OCI-LY7 (cell line): Measurements from ENCODE around the gene ZC3H4. TPM values are rescaled to one million over a fixed set of nuclear protein-coding genes. Genes with fewer than 3 reads are reported as not detected.

Experiments used
- BruUV-seq: library from RNA; stranded (reverse); fragments of 400-500 nt; replicated peaks from 2 replicates; lab custom pipeline; 2021; lab: Mats Ljungman, UMichigan
- CTCF ChIA-PET: fragments of 300-600 bp; sonication (Branson Sonifier 250); formaldehyde crosslinking; loops from one replicate; lab custom pipeline; 2022; ENCODE audit warnings: antibody characterized with exemption; ENCODE audit not compliant: unreplicated experiment; lab: Charles Lee
- POLR2A ChIA-PET: fragments of 300-600 bp; sonication (Branson Sonifier 250); formaldehyde crosslinking; loops from one replicate; lab custom pipeline; 2022; ENCODE audit warnings: antibody characterized with exemption; lab: Charles Lee
- DNase-seq: peaks from one replicate; pipeline ENCODE4 v3.0.0-alpha.2; 2015; ENCODE audit warnings: low spot score
- H2AFZ ChIP-seq: fragments of 200-600 bp; sonication (generic), shearing (Covaris generic); 2 replicates; pipeline ENCODE4 v1.6.1; 2014; ENCODE audit warnings: mild to moderate bottlenecking, antibody characterized with exemption, low read length, moderate library complexity
- H3K27ac ChIP-seq: fragments of 200-600 bp; sonication (generic); 2 replicates; pipeline ENCODE4 v1.5.1; 2014; ENCODE audit warnings: mixed run types, low read depth, mild to moderate bottlenecking, moderate library complexity, low read length, inconsistent platforms; ENCODE audit not compliant: poor library complexity, severe bottlenecking
- H3K36me3 ChIP-seq: fragments of 200-600 bp; sonication (generic); 2 replicates; pipeline ENCODE4 v1.6.1; 2014; ENCODE audit warnings: mild to moderate bottlenecking, antibody characterized with exemption, low read length, moderate library complexity, mixed read lengths; ENCODE audit not compliant: insufficient read depth
- H3K4me1 ChIP-seq: fragments of 200-600 bp; sonication (generic); 2 replicates; pipeline ENCODE4 v1.5.1; 2014; ENCODE audit warnings: mild to moderate bottlenecking, low read length; ENCODE audit not compliant: insufficient read depth, poor library complexity, severe bottlenecking
- H3K4me2 ChIP-seq: fragments of 200-600 bp; sonication (generic); 2 replicates; pipeline ENCODE4 v1.6.1; 2014; ENCODE audit warnings: mild to moderate bottlenecking, low read length
- H3K4me3 ChIP-seq: fragments of 200-600 bp; sonication (generic); 2 replicates; pipeline ENCODE4 v1.5.1; 2014; ENCODE audit warnings: mild to moderate bottlenecking, low read depth, low read length; ENCODE audit not compliant: poor library complexity, severe bottlenecking
- H3K79me2 ChIP-seq: fragments of 200-600 bp; sonication (generic); 2 replicates; pipeline ENCODE4 v1.6.1; 2016; ENCODE audit warnings: low read depth, mild to moderate bottlenecking, low read length, moderate library complexity, mixed read lengths; ENCODE audit not compliant: insufficient read depth
- H3K9me2 ChIP-seq: fragments of 200-600 bp; sonication (generic); 2 replicates; pipeline ENCODE4 v1.6.1; 2016; ENCODE audit warnings: mild to moderate bottlenecking, low read length, mixed read lengths; ENCODE audit not compliant: insufficient read depth
- H3K9me3 ChIP-seq: fragments of 200-600 bp; sonication (generic); 2 replicates; pipeline ENCODE4 v1.6.1; 2014; ENCODE audit warnings: mild to moderate bottlenecking, mixed run types, low read length, mixed read lengths
- H4K20me1 ChIP-seq: fragments of 200-600 bp; sonication (generic); 2 replicates; pipeline ENCODE4 v1.6.1; 2014; ENCODE audit warnings: mild to moderate bottlenecking, antibody characterized with exemption, low read length, moderate library complexity, mixed read lengths; ENCODE audit not compliant: insufficient read depth
- CTCF ChIP-seq: fragments of 200-600 bp; sonication (generic); conservative IDR thresholded peaks from 2 replicates; pipeline ENCODE4 v1.5.1; 2014; ENCODE audit warnings: mild to moderate bottlenecking, antibody characterized with exemption, low read length, moderate library complexity, mixed read lengths
- EZH2phosphoT487 ChIP-seq: fragments of 200-600 bp; sonication (generic); IDR thresholded peaks from 2 replicates; pipeline ENCODE4 v1.6.1; 2018; ENCODE audit warnings: low read depth, borderline replicate concordance, mild to moderate bottlenecking, mixed run types, antibody characterized with exemption, low read length, moderate library complexity, mixed read lengths
- intact Hi-C: fragments of 100-400 bp; cut with micrococcal nuclease; formaldehyde crosslinking; loops from one replicate; pipeline ENCODE4 v1.10.0; 2022; ENCODE audit not compliant: unreplicated experiment
- total RNA-seq, 2 experiments: library from RNA; depleted of rRNA in 1 of 2; stranded (reverse); fragments of >200 nt in 1 of 2; shearing (Covaris generic) in 1 of 2; gene quantifications; 2 replicates each; pipeline ENCODE4 v1.2.3, GENCODE V29; 2014 to 2022

Gene ZC3H4
- total RNA-seq, 2 experiments from 2014 or later, result 23.0 to 76.8 TPM

- no peaks in the 10 kb centered on the region for H4K20me1 ChIP-seq
- no peaks in the 10 kb centered on the region for H3K9me2 ChIP-seq
- CTCF ChIA-PET, result no interaction called here
- POLR2A ChIA-PET, result no interaction called here
- peak overlapping the region; percentile 93 for H3K27ac ChIP-seq
- peaks cover 88% of the 10 kb centered on the region for H3K79me2 ChIP-seq
- H3K9me3 ChIP-seq, result no peaks in the 10 kb centered on the region
- TF ChIP-seq CTCF (no peak), EZH2phosphoT487 (no peak)
- intact Hi-C loops, result no loop called here
- H3K36me3 ChIP-seq, result peaks cover 83% of the 10 kb centered on the region
- H3K4me2 ChIP-seq, result peak overlapping the region; percentile 100; the same call in 1 of the 2 replicates
- H2AFZ ChIP-seq, result no peak overlapping the region
- H3K4me1 ChIP-seq, result peaks cover 34% of the 10 kb centered on the region
- DNase-seq, result no peak
- no TSS peak for BruUV-seq
- no peak overlapping the region for H3K4me3 ChIP-seq
These were observed 6.2 kb downstream of the ZC3H4 start for GRCh38 chr19:47107202-47107952.

DNA sequence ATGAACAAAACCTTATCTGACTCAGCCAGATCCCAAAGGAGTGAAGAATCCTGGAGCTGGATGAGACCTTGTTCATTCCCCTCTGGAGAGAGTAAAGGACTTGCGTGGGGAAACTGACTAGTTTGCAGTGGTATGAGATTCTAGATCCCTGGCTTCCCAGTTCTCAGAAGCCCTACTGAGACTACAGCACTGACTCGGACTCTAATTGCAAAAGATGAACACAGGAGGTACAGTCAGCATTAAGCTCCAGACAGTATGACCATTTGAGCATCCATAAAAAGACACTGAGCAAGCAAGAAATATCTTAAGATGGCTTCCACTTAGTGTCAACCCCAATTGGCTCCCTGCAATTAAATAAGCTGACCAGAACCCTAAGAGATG, 6.8 kb downstream of the ZC3H4 start:
- peaks cover 92% of the 10 kb centered on the region for H3K79me2 ChIP-seq
- H3K9me3 ChIP-seq, result no peaks in the 10 kb centered on the region
- H3K36me3 ChIP-seq, result peaks cover 85% of the 10 kb centered on the region
- H3K4me3 ChIP-seq, result no peak overlapping the region
- H4K20me1 ChIP-seq, result no peaks in the 10 kb centered on the region
- peak overlapping the region; percentile 93 for H3K27ac ChIP-seq
- intact Hi-C loops, result no loop called here
- no peak overlapping the region for H2AFZ ChIP-seq
- no peaks in the 10 kb centered on the region for H3K9me2 ChIP-seq
- peak overlapping the region; percentile 15; the same call in 1 of the 2 replicates for H3K4me2 ChIP-seq
- ChIA-PET POLR2A (no interaction called here), CTCF (no interaction called here)
- peaks cover 34% of the 10 kb centered on the region for H3K4me1 ChIP-seq
- TF ChIP-seq EZH2phosphoT487, result no peak
- TF ChIP-seq CTCF, result no peak
- BruUV-seq, result no TSS peak
- DNase-seq, result no peak

GRCh38 chr19:47105874-47106273, 7.7 kb downstream of the ZC3H4 start:
- BruUV-seq, result no TSS peak
- intact Hi-C loops, result no loop called here
- TF ChIP-seq CTCF (no peak), EZH2phosphoT487 (no peak)
- Histone ChIP-seq H3K4me3 (no peak overlapping the region), H3K4me2 (no peak overlapping the region), H2AFZ (no peak overlapping the region), H3K27ac (no peak overlapping the region), H3K79me2 (peaks cover 83% of the 10 kb centered on the region), H4K20me1 (no peaks in the 10 kb centered on the region), H3K36me3 (peaks cover 75% of the 10 kb centered on the region), H3K9me2 (no peaks in the 10 kb centered on the region), H3K9me3 (no peaks in the 10 kb centered on the region), H3K4me1 (peaks cover 34% of the 10 kb centered on the region)
- ChIA-PET POLR2A (no interaction called here), CTCF (no interaction called here)
- no peak for DNase-seq
